Hepatocyte (in vitro differentiated cells): Measurements from ENCODE around the gene ADNP2. TPM values are rescaled to one million over a fixed set of nuclear protein-coding genes. Genes with fewer than 3 reads are reported as not detected.

Experiments used
- DNase-seq: peaks from one replicate; pipeline ENCODE4 v3.0.0-alpha.2; 2016; ENCODE audit warnings: low spot score
- H2AFZ ChIP-seq: fragments of 200-600 bp; sonication (generic); 2 replicates; pipeline ENCODE4 v1.6.0; 2016; ENCODE audit warnings: antibody characterized with exemption, mild to moderate bottlenecking
- H3K27ac ChIP-seq: fragments of 200-600 bp; sonication (generic); 2 replicates; pipeline ENCODE4 v1.5.1; 2016; ENCODE audit warnings: mild to moderate bottlenecking
- H3K27me3 ChIP-seq: fragments of 200-600 bp; sonication (generic); 2 replicates; pipeline ENCODE4 v1.6.1; 2016
- H3K36me3 ChIP-seq: fragments of 200-600 bp; sonication (generic); replicated peaks from 2 replicates; pipeline ENCODE4 v1.5.1; 2016; ENCODE audit warnings: low read depth; ENCODE audit not compliant: insufficient read depth
- H3K4me1 ChIP-seq: fragments of 200-600 bp; sonication (generic); 2 replicates; pipeline ENCODE4 v1.5.1; 2016; ENCODE audit warnings: mild to moderate bottlenecking, moderate library complexity; ENCODE audit not compliant: insufficient read depth
- H3K4me2 ChIP-seq: fragments of 200-600 bp; sonication (generic); 2 replicates; pipeline ENCODE4 v1.6.0; 2016
- H3K4me3 ChIP-seq: fragments of 200-600 bp; sonication (generic); 2 replicates; pipeline ENCODE4 v1.5.1; 2016; ENCODE audit warnings: mild to moderate bottlenecking
- H3K79me2 ChIP-seq: fragments of 200-600 bp; sonication (generic); 2 replicates; pipeline ENCODE4 v1.6.0; 2017; ENCODE audit warnings: mild to moderate bottlenecking
- H3K9me2 ChIP-seq: fragments of 200-600 bp; sonication (generic); replicated peaks from 2 replicates; pipeline ENCODE4 v1.6.0; 2017; ENCODE audit warnings: mild to moderate bottlenecking; ENCODE audit not compliant: insufficient read depth
- H3K9me3 ChIP-seq: fragments of 200-600 bp; sonication (generic); 2 replicates; pipeline ENCODE4 v1.5.1; 2016; ENCODE audit warnings: low read depth, mild to moderate bottlenecking
- H4K20me1 ChIP-seq: fragments of 200-600 bp; sonication (generic); 2 replicates; pipeline ENCODE4 v1.6.0; 2016; ENCODE audit warnings: mild to moderate bottlenecking; ENCODE audit not compliant: insufficient read depth, poor library complexity, severe bottlenecking
- EZH2 ChIP-seq: fragments of 200-600 bp; sonication (generic); IDR thresholded peaks from 2 replicates; pipeline ENCODE4 v1.6.1; 2016; ENCODE audit warnings: antibody characterized with exemption, mild to moderate bottlenecking, borderline replicate concordance
- EZH2phosphoT487 ChIP-seq: fragments of 200-600 bp; sonication (generic); IDR thresholded peaks from one replicate; pipeline ENCODE4 v1.6.1; 2018; ENCODE audit warnings: antibody characterized with exemption, mild to moderate bottlenecking, low read depth, moderate library complexity; ENCODE audit not compliant: unreplicated experiment, severe bottlenecking
- WGBS: methylation state at CpG from one replicate; pipeline ENCODE4 v1.1.6; 2016; ENCODE audit warnings: low lambda C conversion rate; ENCODE audit errors: missing lambda C conversion rate; 5-methylcytosine and 5-hydroxymethylcytosine counted together
- polyA plus RNA-seq: library from polyadenylated mRNA; unstranded; fragments of >200 nt; fragmentation: Nextera tagmentation; extraction: Ambion mirVana; gene quantifications from 2 replicates; pipeline ENCODE4 v1.2.1, GENCODE V29; 2016
- total RNA-seq: library from RNA; depleted of rRNA; stranded (reverse); fragments of >200 nt; gene quantifications from 2 replicates; pipeline ENCODE4 v1.2.3, GENCODE V29; 2014
- TF ChIP-seq, protein P1 (sequence below): fragments of 200-600 bp; sonication (generic); IDR thresholded peaks from 2 replicates; pipeline ENCODE4 v1.5.1; 2016; ENCODE audit warnings: antibody characterized with exemption, mild to moderate bottlenecking; ENCODE audit not compliant: poor library complexity

ADNP2 gene
- total and polyA plus RNA-seq, 2 experiments from 2014 or later, result 5.3 to 19.8 TPM

DNA sequence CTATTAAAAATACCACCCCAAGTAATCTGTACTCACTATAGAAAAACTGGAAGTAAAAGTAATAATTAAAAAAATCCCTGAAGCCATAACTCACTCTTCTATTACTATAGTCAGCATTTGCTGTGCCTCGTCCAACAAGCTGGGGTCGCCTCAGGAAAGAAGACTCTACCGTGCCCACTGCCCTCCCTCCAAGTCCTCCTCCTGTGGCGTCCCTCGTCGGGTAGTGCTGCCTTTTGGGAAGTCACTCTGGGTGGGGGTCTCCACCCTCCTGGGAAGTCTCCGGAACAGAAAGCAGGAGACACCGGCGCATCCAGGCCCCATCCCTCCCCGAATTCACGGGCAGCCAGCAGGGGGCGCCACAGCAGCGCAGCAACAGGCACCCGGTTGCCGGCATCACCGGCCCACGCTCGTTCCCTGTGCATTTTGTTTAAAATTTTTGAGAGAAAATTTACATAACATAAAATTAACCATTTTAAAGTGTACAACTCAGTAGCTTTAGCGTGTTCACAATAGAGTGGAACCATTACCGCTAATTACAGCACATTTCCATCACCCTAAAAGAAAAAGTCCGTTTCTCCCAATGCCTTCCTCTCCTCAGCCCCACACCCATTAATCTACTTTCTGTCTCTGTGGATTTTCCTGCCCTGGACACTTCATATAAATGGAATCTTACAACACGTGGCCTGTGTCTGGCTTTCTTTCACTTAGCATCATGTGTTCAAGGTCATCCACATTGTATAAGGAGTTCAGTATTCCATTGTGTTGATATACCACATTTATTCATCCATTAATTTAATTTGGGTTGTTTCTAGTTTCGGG, 62.2 kb downstream of the ADNP2 start:
- Histone ChIP-seq H3K27ac (peak overlapping the region; percentile 56), H3K27me3 (no peaks in the 10 kb centered on the region), H3K79me2 (no peaks in the 10 kb centered on the region), H3K4me2 (peak overlapping the region; percentile 66), H3K4me3 (no peak overlapping the region), H3K9me3 (no peaks in the 10 kb centered on the region), H3K4me1 (peaks cover 9% of the 10 kb centered on the region), H4K20me1 (no peaks in the 10 kb centered on the region), H2AFZ (no peak overlapping the region), H3K9me2 (no peaks in the 10 kb centered on the region), H3K36me3 (no peaks in the 10 kb centered on the region)
- TF ChIP-seq, protein P1, sequence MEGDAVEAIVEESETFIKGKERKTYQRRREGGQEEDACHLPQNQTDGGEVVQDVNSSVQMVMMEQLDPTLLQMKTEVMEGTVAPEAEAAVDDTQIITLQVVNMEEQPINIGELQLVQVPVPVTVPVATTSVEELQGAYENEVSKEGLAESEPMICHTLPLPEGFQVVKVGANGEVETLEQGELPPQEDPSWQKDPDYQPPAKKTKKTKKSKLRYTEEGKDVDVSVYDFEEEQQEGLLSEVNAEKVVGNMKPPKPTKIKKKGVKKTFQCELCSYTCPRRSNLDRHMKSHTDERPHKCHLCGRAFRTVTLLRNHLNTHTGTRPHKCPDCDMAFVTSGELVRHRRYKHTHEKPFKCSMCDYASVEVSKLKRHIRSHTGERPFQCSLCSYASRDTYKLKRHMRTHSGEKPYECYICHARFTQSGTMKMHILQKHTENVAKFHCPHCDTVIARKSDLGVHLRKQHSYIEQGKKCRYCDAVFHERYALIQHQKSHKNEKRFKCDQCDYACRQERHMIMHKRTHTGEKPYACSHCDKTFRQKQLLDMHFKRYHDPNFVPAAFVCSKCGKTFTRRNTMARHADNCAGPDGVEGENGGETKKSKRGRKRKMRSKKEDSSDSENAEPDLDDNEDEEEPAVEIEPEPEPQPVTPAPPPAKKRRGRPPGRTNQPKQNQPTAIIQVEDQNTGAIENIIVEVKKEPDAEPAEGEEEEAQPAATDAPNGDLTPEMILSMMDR, result peak; percentile 89
- TF ChIP-seq EZH2phosphoT487 (no peak), EZH2 (no peak)
- DNase-seq, result peak; percentile 64
- 44% methylated on average over 23 of the region's 23 CpGs for WGBS

DNA sequence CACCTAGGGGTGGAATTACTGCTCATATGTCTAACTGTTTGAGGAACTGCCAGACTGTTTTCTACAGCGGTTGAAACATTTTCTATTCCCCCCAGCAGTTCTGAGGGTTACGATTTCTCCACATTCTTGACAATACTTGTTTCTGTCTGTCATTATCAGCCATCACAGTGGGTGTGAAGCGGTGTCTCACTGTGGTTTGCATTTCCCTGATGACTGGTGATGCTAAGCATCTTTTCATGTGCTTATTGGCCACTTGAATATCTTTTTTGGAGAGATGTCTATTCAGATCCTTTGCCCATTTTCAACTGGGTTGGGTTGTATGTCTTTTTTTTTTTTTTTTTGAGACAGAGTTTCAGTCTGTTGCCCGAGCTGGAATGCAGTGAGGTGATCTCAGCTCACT, 63.0 kb downstream of the ADNP2 start:
- DNase-seq, result no peak
- no peak overlapping the region for H3K4me3 ChIP-seq
- peak overlapping the region; percentile 11 for H3K27ac ChIP-seq
- no peaks in the 10 kb centered on the region for H3K27me3 ChIP-seq
- no peak overlapping the region for H2AFZ ChIP-seq
- WGBS, result 88% methylated on average over 4 of the region's 4 CpGs
- no peak overlapping the region for H3K4me2 ChIP-seq
- no peaks in the 10 kb centered on the region for H3K9me3 ChIP-seq
- H4K20me1 ChIP-seq, result no peaks in the 10 kb centered on the region
- peaks cover 9% of the 10 kb centered on the region for H3K4me1 ChIP-seq
- no peaks in the 10 kb centered on the region for H3K36me3 ChIP-seq
- no peaks in the 10 kb centered on the region for H3K9me2 ChIP-seq
- H3K79me2 ChIP-seq, result no peaks in the 10 kb centered on the region
- TF ChIP-seq EZH2phosphoT487, result no peak
- TF ChIP-seq, protein P1, result no peak
- TF ChIP-seq EZH2, result no peak

- no peak for DNase-seq
- Histone ChIP-seq H2AFZ (no peak overlapping the region), H3K4me2 (no peak overlapping the region), H4K20me1 (no peaks in the 10 kb centered on the region), H3K9me3 (no peaks in the 10 kb centered on the region), H3K36me3 (no peaks in the 10 kb centered on the region), H3K4me1 (peaks cover 6% of the 10 kb centered on the region), H3K27me3 (no peaks in the 10 kb centered on the region), H3K27ac (no peak overlapping the region), H3K79me2 (no peaks in the 10 kb centered on the region), H3K9me2 (no peaks in the 10 kb centered on the region), H3K4me3 (no peak overlapping the region)
- TF ChIP-seq EZH2phosphoT487, result no peak
- no peak for TF ChIP-seq EZH2
- TF ChIP-seq, protein P1, result no peak
- WGBS, result 94% methylated on average over 10 of the region's 10 CpGs
Observed at GRCh38 chr18:80173060-80173459, 64.0 kb downstream of the ADNP2 start.
